CD1c-positive myeloid dendritic cell (primary cell): ENCODE measurements around the gene RIPK1.
"Not testable (repeated sequence)": the region's sequence is repeated elsewhere in the genome, so short reads cannot be mapped to it uniquely, and the experiment has no call there.

Experiments
- DNase-seq: peaks from one replicate; pipeline ENCODE4 v3.0.0-alpha.2; 2016; ENCODE audit errors: extremely low spot score

Gene RIPK1

DNA sequence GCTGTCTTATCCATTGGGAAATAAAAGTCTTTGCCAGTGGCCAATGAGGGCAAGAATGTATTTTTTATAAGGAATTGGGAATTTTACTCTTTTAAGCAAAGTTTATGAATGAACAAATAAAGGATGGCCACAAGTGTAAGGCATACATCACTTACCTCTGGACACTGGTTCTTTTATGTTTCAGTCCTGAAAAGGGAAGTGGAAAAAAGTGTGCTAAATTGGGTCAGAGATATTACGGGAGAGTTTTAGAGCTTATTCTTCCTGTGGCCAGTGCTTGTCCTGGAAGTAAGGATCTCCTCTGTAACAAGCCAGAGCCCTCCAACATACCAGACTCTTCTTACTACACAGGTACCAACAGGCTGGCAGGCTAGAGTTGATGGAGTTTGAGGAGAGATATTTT, 22.5 kb upstream of the RIPK1 start:
- DNase-seq = peak; percentile 27

DNA sequence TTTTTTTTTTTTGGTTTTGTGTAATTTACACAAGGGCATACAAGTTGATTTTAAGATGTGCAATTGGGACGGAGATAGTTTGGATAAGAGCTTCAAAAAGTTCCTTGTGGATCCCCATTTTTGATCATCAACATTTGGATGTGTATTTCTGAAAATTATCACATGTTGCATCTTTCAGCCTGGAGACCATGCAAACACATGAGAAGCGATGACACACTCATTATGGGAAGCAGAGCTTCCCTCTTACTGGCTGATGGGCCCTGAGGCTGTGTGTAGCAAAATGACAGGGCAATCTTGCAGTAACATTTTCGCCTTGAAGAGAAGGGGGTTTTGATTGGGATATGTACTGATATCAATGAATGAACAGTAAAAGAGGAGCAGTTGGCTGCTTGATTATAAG, 22.0 kb upstream of the RIPK1 start:
- peak; percentile 55 for DNase-seq

DNA sequence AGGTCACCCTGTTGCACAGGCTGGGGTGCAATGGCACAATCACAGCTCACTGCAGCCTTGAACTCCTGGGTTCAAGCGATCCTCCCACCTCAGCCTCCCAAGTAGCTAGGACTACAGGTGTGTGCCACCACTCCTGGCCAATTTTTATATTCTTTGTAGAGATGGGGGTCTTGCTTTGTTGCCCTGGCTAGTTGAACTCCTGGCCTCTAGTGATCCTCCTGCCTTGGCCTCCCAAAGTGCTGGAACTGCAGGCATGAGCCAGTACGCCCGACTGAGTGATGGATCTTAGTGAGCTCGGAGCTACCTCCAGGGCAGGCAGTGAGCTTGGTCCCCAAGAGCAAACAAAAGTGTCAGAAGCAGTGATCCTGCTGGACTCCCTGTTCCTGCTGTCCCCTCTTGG, 20.3 kb upstream of the RIPK1 start:
- DNase-seq = not testable (repeated sequence)

DNA sequence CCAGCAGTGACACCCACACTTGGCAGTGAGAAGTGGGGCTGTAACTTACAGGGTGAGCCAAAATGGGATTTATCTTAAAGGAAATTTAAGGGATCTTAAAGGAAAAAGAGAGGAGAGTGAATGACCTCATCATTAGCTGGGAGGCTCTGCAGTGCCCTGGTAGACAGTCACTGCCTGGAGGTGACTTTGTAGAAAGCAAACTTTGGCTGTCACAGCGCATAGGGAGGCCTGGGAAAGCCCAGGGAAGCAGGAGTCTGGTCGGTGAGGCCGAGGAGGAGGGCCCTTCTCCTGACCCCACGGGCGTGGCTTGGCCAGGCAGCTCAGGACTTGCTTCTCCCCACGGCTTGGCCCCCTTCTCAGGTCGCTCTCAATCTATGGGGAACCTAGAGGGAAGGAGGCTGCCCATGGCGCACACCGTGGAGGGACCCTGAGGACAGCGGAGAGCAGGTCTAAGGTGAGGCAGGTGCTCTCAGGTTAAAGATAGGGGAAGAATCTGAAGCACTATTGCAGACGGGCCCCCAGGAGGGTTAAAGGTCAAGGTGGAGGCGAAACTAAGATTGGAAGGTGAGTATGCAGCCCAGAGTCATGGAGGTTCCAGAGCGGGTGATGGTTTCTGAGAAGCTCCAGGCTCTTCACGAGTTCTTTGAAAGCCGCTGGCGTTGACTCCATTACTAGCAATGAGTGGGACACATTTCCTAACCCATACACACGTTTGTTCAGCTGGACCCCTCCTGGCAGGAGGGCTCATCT, 15.6 kb upstream of the RIPK1 start:
- no peak for DNase-seq

DNA sequence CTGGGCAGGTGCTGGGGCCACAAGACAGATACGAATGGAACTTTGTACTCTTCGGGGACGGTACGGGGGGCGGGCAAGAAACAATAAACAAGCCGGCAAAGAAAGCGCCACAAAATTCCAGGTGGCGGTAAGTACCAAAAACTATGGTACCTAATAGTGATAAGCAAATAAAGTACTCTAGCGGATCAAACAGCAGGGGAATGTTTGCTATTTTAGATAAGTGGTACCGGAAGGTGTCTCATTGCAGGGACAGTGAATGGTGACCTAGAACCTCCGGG, 15.1 kb upstream of the RIPK1 start:
- DNase-seq = no peak

DNA sequence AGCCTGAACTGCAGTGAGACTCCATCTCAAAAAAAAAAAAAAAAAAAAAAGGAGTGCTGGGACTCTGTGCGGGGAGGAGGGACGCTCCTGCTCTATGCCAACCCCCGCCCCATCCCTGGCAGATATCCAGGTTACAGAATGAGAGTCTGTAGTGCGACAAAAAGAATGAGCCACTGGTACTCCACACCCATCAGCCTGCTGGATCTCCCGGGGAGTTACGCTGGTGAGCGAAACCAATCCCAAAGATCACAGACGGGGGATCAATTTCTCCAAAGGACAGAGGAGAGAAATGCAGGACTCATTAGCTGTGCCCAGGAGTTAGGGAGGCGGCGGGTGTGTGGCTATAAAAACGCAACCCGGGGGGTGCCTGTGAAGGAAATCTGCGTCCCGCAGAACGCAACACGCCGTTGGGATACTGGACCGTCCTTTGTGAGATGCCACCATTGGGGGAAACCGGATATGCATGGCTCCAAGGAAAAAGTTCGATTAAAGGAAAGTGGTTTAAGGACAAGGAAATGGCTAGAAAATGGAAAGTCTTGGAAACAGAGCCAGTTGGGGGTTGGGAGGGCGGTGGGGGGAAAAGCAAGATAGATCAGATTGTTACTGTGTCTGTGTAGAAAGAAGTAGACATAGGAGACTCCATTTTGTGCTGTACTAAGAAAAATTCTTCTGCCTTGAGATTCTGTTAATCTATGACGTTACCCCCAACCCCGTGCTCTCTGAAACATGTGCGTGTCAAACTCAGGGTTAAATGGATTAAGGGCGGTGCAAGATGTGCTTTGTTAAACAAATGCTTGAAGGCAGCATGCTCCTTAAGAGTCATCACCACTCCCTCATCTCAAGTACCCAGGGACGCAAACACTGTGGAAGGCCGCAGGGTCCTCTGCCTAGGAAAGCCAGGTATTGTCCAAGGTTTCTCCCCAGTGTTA, 13.8 kb upstream of the RIPK1 start:
- DNase-seq = not testable (repeated sequence)

DNA sequence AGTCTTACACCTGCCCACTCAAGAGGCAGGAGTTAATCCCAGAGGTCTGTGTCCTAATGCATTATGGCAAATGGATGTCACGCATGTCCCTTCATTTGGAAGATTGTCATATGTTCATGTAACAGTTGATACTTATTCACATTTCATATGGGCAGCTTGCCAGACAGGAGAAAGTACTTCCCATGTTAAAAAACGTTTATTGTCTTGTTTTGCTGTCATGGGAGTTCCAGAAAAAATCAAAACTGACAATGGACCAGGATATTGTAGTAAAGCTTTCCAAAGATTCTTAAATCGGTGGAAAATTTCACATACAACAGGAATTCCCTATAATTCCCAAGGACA, 13.2 kb upstream of the RIPK1 start:
- DNase-seq = not testable (repeated sequence)

DNA sequence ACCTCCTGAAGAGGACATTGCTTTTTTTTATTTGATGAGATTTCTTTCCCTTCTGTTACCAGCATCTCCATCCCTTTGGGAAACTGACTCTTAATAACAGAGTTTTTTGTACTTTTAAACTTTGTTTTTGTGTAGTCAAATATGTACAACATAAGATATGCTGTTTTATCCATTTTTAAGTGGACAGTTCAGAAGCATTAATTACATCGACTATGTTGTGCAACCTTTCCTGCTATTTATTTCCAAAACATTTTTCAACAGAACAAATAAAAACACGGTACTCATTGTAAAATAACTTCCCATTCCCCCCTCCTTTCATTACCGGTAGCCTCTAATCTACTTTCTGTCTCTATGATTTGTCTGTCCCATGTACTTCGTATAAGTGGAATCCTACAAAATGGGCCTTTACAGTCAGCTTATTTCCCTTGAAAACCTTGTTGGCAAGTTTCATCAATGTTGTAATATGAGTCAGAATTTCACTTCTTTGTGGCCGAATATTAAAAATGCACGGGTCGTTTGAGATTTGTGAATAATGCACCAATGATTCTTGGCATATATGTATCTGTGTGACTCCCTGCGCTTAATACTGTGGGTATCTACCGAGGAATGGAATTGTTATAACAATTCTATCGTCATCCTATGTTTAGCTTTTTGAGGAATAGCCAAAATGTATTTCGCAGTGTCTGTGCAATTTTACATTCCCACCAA, 11.1 kb upstream of the RIPK1 start:
- DNase-seq = no peak

DNA sequence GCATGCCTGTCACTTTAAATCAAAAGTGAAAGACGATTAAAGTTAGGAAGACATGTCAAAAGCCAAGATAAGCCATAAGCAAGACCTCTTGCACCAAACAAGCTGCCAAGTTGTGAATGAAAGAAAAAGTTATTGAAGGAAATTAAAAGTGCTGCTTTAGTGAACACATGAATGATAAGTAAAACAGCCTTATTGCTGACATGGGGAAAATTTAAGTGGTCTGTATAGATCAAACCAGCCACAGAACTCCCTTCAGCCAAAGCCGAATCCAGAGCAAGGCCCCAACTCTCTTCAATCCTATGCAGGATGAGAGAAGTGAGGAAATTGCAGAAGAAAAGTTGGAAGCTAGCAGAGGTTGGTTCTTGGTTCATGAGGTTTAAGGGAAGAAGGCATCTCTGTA, 9.3 kb upstream of the RIPK1 start:
- DNase-seq = no peak

DNA sequence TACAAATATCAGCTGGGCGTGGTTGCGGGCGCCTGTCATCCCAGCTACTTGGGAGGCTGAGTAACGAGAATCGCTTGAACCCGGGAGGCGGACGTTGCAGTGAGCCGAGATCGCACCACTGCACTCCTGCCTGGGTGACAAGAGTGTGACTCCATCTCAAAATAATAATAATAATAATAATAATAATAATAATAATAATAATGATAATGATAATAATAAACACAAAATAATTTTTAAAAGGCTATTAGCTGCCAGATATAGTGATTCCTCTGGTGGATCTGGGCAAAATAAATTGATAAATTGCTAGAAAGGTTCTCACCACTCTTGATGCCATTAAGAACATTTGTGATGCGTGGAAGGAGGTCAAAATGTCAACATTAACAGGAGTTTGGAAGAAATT, 8.2 kb upstream of the RIPK1 start:
- not testable (repeated sequence) for DNase-seq

DNA sequence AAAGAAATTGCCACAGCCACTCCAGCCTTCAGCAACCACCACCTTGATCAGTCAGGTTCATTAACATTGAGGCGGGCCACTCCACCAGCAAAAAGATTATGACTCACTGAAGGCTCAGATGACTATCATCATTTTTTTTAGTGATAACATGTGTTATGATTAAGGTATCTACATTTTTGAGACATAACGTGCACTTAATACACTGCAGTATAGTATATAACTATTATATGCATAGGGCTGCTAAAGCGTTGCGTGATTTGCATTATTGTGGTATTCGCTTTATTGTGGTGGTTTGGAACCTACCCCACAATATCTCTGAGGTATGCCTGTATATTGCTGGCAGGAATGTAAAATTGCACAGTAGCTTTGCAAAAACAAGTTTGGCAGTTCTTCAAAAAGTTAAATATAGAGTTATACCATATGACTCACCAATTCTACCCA, 6.8 kb upstream of the RIPK1 start:
- no peak for DNase-seq

DNA sequence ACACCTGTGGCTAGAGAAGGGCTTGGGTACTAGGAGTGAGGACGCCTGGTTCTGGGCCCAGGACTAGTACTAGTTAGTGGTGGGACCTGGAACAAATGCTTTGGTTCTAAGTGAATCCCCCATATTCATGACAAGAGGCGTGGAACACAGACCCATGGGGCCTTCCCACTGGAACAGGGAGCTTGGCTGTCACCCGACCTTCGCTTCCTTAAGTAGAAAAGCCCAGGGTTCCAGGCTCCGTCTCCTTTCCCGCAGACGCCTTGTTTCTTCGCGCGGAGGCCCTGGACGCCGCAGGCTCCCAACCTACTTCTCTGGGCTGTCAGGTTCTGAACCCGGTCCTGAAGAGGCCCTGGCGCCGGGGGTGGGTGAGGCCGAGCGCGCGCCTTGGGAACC, 5.0 kb upstream of the RIPK1 start:
- DNase-seq = not testable (repeated sequence)

DNA sequence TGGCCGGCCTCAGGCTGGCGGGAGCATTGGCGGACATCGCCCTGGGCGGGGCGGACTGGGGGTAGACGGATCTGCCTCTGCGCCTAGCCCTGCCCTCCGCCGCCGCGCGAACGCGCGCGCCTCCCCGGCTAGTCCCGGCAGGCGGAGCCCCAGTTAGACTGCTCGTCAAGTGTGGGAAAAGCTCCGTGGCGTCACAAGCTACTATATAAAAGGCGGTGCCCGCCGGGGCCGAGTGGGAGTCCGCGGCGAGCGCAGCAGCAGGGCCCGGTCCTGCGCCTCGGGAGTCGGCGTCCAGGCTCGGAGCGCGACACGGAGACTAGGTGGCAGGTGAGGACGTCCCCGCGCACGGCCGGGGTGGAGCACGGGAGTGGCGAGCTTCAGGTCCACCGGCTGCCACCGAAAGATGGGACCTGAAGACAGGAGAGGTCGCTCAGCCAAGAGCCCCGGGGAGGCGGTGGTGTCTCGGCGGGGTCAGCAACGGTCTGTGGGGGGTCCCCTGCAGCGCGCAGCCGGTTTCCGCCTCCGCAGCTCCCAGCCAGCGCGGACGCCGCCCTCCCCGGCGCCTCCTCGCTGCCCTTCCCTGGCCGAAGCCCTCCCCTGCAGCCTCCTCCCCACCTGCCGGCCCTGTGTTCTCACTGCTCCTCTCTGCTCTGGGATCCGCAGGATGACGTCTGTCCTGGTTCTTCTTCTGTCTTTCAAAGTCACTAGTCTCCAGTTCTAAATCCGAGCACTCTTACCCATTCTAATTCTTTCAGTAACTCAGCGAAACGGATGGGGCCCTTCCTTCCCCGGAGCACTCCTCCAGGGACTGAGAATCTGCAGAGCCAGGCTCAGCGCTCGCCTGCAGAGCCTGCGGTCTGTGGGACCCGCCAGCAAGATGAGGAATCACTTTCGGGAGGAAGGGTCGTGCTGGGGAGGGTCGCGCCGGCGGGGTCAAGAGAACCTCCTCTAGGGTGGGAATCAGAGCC, 4.3 kb upstream of the RIPK1 start:
- DNase-seq = peak; percentile 97

DNA sequence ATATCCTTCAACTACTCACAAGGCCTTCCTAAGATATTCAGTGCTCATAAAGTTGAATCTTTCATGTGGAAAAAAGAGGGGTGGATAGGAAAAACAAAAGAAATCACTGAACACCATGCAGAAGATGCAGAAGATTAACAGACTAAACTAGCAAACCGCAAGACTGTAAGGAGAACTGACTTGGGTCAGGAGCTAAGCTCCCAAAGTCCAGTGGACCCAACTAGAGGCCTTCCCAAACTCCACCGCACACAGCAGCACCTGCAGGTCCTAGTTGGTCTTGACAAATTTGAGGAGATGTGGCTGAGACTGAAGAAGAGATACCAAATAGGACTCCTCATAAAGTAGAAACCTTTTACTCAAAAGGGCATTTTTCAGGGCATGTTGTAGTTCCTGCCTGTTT, 3.3 kb downstream of the RIPK1 start:
- DNase-seq = no peak

DNA sequence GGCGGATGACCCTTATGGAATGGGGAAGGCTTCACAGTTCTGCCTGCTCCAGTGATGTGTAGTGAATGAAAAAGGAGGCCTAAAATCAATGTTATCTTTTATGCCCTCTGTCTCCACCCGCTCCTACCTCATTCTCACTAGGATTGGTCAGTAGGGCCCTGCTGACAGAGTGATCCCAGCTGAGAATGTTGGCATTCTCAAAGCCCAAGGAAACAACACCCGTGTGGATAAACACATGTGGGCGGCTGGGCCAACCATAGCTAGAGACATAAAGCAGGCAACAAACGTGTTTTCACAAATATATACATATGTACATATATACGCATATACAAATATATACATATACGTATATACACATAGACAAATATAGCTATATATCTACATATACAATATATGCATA, 4.5 kb downstream of the RIPK1 start:
- no peak for DNase-seq

DNA sequence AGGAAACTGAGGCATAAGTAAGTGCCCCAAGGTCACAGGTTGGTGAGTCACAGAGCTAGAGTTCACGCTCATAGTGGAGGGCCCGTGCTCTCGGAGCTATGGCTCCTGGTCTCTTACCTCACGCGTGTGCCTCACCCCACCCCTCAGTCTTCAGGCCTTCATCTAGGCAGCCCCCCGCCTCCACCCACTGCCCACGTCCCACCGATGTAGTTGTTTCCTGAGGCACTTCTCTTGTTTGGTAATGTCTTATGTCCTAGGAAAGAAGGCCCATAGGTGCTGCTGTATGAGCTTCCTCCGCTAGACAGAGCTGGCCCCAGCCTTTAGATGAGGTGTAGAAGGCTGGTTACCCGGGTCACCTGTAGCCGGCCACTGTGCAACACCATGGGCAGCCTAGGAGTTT, 5.1 kb downstream of the RIPK1 start:
- DNase-seq = no peak

DNA sequence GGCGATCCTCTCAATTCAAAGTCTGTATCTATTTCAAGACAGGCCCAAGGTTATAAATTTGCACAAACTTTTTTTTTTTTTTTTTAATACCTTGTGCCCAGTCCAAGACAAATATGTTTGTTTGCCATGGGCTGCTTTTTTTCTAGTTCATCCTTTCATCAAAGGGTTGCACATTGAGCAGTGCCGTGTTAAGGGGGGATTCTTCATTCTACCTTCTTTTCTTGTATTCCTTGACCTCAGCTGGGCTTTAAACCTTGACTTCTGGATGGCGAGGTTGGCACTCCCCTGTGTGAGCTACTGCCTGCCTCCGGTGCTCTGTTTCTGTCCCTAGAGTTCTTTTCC, 7.4 kb downstream of the RIPK1 start:
- no peak for DNase-seq

DNA sequence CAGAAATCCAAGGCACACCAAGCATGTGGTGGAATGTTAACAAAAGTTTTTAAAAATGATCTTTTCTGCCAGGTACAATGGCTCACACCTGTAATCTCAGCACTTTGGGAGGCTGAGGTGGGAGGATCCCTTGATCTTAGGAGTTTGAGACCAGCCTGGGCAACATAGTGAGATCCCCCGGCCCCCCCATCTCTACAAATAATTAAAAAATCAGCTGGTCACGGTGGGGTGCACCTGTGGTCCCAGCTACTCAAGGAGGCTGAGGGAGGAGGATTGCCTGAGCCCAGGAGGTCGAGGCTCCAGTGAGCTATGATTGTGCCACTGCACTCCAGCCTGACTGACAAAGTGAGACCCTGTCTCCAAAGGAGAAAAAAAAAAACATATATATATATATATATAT, 8.0 kb downstream of the RIPK1 start:
- DNase-seq = no peak

DNA sequence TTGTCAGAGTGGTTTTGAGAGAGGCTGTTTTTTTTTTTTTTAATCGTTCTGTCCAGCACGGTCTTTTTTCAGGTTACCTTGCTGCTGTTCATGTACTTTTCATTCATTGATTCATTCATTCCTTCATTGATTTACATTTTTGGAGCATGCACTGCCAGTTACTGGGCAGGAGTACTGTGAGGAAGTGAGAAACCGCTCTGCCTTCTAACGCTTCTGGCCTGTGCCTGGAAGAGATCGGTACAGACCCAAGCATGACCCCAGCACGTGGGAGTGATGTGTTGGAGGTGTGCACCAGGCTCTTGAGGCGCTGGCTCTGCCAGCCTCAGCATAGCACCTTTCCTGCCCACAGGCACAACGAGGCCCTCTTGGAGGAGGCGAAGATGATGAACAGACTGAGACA, 9.1 kb downstream of the RIPK1 start:
- no peak for DNase-seq

DNA sequence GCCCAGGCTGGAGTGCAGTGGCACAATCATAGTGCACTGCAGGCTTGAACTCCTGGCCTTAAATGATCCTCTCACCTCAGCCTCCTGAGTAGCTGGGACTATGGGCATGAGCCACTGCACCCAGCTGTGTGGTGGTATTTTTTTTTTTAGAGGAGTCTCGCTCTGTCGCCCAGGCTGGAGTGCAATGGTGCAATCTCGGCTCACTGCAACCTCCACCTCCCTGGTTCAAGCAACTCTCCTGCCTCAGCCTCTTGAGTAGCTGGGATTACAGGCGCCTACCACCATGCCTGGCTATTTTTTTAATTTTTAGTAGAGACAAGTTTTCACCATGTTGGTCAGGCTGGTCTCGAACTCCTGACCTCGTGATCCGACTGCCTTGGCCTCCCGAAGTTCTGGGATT, 10.7 kb downstream of the RIPK1 start:
- not testable (repeated sequence) for DNase-seq

DNA sequence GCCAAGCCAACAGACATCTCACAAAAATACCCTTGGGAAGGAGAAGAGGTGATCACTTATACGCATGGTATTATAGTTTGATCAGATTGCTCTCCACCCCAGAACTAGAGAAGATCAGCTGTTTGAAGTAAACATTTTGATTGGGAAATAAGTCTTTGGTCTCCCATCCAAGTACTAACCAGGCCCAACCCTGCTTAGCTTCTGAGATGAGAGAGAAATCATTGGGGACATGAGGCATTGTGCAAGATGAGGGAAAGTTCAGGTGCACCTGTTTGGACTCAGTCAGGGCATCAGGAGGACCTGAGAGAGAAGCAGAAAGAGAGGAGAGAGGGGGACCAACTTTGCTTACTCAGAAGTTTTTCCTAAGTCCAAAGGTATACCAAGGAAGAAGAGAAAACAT, 11.4 kb downstream of the RIPK1 start:
- DNase-seq = no peak

DNA sequence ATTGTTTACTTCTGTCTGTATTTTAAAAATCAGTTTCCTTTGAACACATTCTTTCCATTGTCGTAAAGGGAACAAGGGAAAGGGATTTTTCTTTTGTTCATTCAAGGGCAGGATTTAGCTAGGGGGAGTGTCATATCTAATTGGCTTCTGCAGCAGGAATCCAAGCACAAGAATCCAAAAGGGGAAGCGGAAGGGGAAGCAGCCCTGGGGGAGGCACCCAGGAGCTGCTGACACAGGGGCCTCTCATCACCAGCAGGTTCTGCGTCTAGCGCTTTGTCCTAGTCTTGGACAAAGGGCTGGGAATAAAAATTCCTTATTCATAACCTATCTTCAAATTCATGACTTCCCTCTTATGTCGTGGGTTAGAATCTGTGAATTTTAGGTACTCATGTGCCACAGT, 13.7 kb downstream of the RIPK1 start:
- peak; percentile 85 for DNase-seq
